GM20431 (cell line): ENCODE data around the gene PSME3.
"Not testable (repeated sequence)": the region's sequence is repeated elsewhere in the genome, so short reads cannot be mapped to it uniquely, and the experiment has no call there.

Source experiments
- in situ Hi-C: fragments of 300-500 bp; cut with MseI, MboI; formaldehyde crosslinking; loops from one replicate; pipeline ENCODE4 v1.15.0; 2020; ENCODE audit warnings: low sequenced_read_pairs; ENCODE audit not compliant: unreplicated experiment

PSME3 gene

DNA sequence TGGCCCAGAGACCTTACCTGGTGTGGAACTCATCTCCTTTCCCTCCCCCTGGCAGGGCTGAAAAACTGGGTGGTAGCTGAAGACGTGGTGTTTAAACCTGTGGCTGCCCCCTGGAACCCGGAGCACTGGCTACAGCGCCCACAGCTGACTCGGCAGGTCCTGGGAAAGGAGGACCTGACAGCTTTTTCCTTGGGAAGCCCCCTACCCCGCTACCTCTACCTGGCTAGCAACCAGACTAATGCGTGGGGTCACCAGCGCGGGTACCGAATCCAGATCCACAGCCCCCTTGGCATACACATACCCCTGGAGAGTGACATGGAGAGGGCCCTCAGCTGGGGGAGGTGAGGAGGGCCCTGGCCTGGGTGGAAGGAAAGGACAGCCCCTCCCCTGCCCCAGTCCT, 15.8 kb downstream of the PSME3 start:
- in situ Hi-C loops = no loop called here

DNA sequence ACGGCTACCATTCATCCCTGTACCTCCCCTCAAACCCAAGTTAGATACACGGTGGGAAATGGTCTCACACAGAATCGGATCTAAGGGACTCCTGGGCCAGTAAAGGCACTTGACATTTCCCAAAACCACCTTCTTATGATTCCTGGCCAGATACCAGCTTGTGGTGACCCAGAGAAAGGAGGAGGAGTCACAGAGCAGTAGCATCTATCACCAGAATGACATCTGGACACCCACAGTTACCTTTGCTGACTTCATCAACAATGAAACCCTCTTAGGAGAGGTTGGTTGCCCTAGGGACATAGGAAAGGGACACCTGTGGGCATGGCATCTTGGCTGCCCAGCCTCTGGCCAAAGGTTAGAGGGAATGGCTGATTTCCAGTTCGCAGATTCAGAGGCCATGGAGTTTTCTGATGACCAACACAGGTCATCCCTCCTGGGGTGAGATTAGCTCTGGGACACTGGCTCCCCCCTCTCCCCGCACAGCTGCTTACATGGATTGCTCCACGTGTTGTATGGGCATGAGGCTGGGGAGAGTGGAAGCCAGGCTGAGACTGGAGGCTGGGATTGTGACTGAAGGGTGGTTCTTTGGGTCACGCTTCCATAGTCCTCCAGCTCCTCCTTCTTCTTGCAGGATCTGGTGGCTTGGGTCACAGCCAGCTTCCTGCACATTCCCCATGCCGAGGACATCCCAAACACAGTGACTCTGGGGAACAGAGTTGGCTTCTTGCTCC, 16.4 kb downstream of the PSME3 start:
- in situ Hi-C loops = no loop called here

DNA sequence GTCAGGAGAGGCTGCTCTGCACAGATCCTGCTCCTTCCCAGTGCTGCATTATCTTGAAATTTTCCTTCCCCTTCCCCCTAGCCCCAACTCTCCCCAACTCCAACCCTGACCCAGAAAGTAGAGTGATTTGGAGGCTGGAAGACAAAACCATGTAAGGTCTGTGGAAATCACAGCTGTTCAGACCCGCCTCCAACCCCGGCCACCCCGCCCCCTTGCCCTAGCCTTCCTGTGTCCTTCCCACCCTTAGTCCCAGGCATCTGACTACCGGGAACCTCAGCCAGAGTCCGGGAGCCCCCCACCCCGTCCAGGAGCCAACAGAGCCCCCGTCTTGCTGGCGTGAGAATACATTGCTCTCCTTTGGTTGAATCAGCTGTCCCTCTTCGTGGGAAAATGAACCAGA, 17.8 kb downstream of the PSME3 start, which contains the start of gene AOC3:
Gene AOC3 (plus strand): TSS at position 246 of the 400 bp plus-strand sequence. CDS start 145 bp downstream, at position 391.
- in situ Hi-C loops = no loop called here

DNA sequence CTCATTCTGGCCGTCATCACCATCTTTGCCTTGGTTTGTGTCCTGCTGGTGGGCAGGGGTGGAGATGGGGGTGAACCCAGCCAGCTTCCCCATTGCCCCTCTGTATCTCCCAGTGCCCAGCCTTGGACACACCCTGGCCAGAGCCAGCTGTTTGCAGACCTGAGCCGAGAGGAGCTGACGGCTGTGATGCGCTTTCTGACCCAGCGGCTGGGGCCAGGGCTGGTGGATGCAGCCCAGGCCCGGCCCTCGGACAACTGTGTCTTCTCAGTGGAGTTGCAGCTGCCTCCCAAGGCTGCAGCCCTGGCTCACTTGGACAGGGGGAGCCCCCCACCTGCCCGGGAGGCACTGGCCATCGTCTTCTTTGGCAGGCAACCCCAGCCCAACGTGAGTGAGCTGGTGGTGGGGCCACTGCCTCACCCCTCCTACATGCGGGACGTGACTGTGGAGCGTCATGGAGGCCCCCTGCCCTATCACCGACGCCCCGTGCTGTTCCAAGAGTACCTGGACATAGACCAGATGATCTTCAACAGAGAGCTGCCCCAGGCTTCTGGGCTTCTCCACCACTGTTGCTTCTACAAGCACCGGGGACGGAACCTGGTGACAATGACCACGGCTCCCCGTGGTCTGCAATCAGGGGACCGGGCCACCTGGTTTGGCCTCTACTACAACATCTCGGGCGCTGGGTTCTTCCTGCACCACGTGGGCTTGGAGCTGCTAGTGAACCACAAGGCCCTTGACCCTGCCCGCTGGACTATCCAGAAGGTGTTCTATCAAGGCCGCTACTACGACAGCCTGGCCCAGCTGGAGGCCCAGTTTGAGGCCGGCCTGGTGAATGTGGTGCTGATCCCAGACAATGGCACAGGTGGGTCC, 18.4 kb downstream of the PSME3 start:
- in situ Hi-C loops = not testable (repeated sequence)

DNA sequence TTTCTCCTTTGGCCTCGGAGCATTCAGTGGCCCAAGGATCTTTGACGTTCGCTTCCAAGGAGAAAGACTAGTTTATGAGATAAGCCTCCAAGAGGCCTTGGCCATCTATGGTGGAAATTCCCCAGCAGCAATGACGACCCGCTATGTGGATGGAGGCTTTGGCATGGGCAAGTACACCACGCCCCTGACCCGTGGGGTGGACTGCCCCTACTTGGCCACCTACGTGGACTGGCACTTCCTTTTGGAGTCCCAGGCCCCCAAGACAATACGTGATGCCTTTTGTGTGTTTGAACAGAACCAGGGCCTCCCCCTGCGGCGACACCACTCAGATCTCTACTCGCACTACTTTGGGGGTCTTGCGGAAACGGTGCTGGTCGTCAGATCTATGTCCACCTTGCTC, 19.2 kb downstream of the PSME3 start:
- in situ Hi-C loops = no loop called here

DNA sequence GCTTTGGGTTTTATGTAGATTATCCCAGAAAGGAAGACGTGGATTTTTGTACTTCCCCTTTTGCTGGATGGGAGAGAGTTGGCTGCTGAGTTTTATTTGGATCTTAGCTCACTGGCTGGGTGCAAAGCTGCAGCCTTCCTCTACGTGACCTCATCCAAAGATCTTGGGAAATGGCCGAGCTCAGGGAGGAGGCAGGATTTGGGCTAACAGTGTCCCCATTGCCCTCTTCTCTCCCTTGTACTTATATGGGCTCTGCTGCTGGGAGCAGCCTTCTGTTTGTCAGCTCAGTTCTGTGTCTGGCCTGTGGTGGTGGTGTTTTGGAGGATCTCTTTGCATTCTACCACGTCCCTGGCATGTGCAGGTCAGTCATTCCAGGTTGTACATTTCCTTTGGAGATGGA, 19.8 kb downstream of the PSME3 start:
- in situ Hi-C loops = no loop called here

DNA sequence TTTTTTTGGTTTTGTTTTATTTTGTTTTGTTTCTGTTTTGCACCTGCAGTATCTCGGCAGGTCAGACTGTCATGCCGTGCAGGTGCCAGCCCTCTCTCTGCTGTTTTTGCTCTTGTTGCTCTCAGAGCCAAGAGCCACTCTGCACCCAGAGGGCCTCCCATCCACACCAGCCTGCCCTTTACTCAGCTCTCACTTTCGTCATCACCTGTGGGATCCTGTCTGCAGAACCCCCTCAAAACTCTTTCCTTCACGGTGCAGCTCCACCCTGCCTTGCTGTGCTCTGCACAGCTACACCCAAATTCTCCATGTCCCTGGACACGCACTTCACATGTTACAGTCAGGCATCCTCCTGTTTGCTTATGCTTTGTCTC, 20.4 kb downstream of the PSME3 start:
- in situ Hi-C loops = no loop called here

DNA sequence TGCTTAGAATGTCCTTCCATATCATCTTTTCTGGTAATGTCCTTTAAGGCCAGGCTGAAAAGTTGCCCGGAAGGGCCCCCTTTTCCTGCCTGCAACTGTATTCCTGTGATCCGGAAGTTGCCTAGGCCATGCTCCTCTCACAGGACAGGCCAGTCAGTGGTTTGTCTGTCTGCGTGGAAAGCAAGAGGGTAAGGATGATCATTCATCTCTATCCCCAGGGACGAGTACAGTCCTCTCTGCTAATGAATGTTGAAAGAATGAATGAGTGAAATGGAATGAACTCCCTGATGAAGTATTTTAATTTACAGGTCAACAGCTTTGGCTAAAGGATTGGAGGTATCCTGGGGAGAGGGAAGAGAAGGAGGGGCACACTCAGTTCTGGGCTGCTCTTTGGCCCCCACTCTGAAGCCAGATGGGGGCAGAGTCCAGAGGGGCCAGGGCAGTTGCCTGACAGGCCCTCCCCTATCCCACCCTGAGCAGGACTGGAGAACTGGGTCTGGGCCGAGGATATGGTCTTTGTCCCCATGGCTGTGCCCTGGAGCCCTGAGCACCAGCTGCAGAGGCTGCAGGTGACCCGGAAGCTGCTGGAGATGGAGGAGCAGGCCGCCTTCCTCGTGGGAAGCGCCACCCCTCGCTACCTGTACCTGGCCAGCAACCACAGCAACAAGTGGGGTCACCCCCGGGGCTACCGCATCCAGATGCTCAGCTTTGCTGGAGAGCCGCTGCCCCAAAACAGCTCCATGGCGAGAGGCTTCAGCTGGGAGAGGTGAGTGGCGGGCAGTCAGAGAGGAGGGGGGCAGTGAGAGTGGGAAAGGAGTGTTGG, 21.0 kb downstream of the PSME3 start:
- in situ Hi-C loops = no loop called here

DNA sequence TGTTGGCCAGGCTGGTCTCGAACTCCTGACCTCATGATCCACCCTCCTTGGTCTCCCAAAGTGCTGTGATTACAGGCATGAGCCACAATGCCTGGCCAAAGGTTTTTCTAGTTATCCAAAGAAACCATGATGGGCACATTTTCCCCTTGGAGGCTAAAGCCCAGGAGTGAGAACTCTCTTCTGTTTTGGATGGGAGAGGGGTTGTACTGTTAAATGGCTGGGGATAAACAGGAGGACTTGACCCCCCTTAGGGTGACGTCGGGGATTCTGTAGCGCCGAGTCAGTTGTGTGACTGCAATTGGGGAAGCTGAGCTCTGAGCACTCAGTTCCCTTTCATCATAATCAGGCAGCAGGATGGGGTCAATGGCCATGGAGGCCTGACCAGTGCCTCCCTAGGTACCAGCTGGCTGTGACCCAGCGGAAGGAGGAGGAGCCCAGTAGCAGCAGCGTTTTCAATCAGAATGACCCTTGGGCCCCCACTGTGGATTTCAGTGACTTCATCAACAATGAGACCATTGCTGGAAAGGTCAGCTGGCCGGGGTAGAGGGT, 21.9 kb downstream of the PSME3 start:
- in situ Hi-C loops = no loop called here

DNA sequence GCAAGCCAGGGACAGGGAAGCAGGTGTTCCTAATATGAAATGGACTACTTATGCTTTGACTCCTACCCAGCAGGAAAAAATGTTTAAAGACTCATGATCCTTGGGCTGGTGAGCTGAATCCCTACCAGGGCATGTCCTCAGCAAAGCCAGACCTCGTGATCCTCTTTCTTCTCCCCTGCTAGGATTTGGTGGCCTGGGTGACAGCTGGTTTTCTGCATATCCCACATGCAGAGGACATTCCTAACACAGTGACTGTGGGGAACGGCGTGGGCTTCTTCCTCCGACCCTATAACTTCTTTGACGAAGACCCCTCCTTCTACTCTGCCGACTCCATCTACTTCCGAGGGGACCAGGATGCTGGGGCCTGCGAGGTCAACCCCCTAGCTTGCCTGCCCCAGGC, 22.9 kb downstream of the PSME3 start:
- in situ Hi-C loops = not testable (repeated sequence)

DNA sequence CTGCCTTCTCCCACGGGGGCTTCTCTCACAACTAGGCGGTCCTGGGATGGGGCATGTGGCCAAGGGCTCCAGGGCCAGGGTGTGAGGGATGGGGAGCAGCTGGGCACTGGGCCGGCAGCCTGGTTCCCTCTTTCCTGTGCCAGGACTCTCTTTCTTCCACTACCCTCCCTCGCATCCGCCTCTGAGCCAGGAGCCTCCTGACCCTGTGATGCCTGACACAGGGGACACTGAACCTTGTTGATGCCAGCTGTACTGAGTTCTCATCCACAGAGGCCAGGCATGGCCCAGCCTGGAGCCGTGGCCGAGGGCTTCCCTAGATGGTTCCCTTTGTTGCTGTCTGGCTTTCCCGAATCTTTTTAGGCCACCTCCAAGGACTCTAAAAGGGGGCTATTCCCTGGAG, 23.3 kb downstream of the PSME3 start:
- in situ Hi-C loops = not testable (repeated sequence)

DNA sequence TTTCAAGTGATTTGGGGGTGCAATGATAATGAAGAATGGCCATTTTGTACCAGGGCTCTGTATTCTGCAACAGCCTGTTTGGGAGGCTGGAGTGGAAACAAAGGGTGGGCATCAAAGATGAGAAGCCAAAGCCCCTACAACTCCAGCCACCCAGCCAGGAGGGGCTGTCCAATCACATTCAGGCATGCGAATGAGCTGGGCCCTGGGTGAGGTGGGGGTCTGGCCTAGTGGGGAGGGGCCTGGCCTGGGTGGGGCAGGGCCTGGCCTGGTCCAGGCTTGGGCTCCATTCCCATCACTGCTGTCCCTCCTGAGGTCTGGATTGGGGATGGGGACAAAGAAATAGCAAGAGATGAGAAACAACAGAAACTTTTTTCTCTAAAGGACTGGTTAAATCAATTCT, 24.2 kb downstream of the PSME3 start:
- in situ Hi-C loops = no loop called here

DNA sequence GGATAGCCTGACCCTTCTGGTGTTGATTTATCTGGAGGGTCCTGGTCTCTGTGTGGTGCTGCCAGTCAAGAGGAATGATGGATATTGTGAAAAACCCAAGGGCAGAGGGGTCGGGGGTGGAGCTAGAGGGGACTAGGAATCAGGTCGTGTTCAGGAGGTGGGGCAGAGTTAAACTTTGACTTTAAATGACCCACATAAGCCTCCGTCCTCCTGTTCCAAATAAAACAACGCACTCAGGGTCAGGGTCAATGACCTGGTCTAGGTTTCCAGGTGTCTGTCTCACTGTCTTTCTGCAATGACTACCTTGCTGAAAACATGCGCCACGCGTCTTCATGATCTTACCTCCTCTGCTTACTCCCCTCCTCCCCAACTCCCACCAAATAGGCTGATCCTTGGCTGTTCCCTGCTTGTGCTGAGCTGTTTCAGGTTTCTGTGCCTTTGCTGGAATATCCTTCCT, 32.5 kb downstream of the PSME3 start:
- in situ Hi-C loops = no loop called here

DNA sequence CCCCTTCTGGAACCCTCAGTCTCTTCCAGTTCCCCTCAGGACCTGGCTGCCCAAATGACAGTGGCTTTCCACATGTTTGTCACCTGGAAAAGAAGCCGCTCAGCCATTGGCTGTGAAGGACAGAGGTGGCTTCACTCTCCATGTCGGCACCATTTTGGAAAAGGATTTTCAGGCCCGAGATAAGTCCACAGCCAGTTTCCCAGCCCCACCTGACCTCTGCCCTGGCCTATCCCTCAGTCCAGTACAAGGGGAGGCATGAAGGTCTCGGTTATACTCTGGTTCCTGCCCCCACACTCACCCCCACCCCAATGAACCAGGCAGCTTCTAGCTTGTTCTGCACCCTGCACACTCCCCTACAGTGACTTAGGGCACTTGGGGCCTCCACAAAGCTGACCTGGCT, 33.0 kb downstream of the PSME3 start:
- in situ Hi-C loops = no loop called here

DNA sequence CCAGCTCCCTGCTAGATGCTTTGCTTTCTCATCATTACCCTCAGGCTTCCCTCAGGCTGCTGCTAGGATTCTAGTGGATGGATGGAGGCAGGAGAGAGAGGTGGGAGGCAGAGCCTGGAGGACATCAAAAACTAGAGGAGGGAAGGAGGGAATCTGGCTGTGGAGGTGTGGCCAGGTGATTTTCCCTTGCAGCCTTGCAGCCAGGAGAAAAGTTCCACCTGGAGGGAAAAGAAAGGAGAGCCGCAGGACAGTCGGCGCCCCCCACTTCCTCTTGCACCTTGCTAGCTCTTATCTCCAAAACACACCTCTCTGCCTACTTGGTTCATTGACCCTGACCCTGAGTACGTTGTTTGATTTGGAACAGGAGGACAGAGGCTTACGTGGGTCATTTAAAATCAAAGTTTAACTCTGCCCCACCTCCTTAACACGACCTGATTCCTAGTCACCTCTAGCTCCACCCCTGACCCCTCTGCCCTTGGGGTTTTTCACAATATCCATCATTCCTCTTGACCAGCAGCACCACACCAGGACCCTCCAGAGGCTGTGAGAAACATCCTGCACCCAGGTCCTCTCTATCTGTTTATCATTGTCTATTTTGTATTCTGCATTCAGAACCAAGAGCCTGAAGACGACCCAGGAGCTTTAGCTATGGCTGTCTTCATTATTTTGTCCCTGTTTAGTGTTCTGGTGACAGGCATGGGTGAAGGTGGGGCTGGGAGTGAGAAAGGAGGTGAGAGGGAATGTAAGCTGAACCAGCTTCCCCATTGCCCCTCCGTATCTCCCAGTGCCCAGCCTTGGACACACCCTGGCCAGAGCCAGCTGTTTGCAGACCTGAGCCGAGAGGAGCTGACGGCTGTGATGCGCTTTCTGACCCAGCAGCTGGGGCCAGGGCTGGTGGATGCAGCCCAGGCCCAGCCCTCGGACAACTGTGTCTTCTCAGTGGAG, 33.7 kb downstream of the PSME3 start:
- in situ Hi-C loops = no loop called here

DNA sequence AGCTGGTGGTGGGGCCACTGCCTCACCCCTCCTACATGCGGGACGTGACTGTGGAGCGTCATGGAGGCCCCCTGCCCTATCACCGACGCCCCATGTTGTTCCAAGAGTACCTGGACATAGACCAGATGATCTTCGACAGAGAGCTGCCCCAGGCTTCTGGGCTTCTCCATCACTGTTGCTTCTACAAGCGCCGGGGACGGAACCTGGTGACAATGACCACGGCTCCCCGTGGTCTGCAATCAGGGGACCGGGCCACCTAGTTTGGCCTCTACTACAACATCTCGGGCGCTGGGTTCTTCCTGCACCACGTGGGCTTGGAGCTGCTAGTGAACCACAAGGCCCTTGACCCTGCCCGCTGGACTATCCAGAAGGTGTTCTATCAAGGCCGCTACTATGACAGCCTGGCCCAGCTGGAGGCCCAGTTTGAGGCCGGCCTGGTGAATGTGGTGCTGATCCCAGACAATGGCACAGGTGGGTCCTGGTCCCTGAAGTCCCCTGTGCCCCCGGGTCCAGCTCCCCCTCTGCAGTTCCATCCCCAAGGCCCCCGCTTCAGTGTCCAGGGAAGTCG, 34.6 kb downstream of the PSME3 start:
- in situ Hi-C loops = not testable (repeated sequence)

DNA sequence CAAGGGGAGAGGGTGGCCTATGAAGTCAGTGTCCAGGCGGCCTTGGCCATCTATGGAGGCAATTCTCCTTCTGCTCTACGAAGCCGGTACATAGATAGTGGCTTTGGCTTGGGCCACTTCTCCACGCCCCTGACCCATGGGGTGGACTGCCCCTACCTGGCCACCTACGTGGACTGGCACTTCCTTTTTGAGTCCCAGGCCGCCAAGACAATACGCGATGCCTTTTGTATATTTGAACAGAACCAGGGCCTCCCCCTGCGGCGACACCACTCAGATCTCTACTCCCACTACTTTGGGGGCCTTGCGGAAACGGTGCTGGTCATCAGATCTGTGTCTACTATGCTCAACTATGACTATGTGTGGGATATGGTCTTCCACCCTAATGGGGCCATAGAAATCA, 35.1 kb downstream of the PSME3 start:
- in situ Hi-C loops = no loop called here

DNA sequence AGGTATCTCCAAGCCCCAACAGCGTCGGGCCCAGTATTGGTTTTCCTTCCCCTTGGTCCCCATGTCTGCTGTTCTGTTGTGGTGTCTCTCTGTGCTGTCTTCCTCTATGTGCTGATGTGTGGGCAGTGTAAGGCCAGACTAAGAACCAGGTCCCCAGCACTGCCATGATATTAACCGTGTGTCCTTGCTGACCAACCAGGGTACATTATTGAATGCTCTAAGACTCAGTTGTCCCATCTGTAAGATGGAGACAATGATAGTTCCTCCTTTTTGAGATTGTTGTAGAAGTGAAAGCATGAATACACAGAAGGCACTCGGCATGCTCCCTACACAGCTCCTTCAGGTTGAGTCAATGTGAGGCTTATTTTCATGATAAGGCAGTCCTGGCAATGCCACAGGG, 38.5 kb downstream of the PSME3 start:
- in situ Hi-C loops = no loop called here
